GM10266 (cell line): ENCODE measurements around the gene CANT1.
"Not testable (repeated sequence)": the region's sequence is repeated elsewhere in the genome, so short reads cannot be mapped to it uniquely, and the experiment has no call there.

Source experiments
- DNase-seq: peaks from one replicate; pipeline ENCODE4 v3.0.0; 2012; ENCODE audit errors: extremely low spot score
- CTCF ChIP-seq: IDR thresholded peaks from 2 replicates; pipeline ENCODE4 v1.5.1; 2012; ENCODE audit warnings: mild to moderate bottlenecking, low read depth; ENCODE audit not compliant: control insufficient read depth, insufficient read depth; ENCODE audit errors: missing control alignments

Gene CANT1

GRCh38 chr17:78946631-78947030 lies 62.9 kb downstream of the CANT1 start:
- DNase-seq, result no peak
- no peak for TF ChIP-seq CTCF

DNA sequence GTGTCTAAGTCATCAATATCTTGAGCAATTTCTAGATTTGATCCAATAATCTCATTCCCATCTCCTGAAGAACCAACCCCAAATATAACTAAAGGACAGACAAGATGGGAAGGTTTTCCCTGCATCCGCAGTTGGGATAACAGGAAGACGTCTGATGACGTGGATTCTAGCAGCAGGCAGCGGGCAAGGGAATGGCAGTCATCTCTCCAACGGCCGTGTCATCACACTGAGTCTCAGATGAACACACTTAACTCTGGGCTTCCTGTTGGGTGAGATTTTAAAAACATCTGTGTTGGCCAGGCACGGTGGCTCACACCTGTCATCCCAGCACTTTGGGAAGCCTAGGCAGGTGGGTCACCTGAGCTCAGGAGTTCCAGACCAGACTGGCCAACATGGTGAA lies 63.4 kb downstream of the CANT1 start:
- no peak for TF ChIP-seq CTCF
- no peak for DNase-seq

- not testable (repeated sequence) for DNase-seq
These were observed 64.1 kb downstream of the CANT1 start for GRCh38 chr17:78945455-78945854.

DNA sequence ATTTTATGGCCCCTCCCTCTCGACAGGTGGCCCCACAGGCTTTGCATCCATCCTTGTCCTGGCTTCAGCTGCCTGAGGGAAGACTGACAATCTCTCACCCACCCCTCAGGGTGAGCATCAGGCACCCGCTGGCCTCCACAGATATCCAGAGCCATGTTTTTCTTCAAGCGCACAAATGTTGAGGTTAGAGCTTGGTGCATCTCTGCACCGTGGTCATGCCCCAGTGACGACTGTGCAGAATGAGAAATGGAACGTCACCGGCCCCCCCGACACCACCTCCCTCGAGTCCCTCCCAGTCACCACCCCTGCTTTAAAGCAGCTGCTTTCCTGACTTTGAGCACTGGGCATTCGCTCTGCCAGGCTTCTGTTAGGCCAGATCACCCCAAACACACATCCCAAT lies 64.6 kb downstream of the CANT1 start:
- no peak for DNase-seq
- no peak for TF ChIP-seq CTCF

- no peak for DNase-seq
- TF ChIP-seq CTCF, result no peak
These were observed 65.5 kb downstream of the CANT1 start for GRCh38 chr17:78944026-78944425.
